NCI-H69 (cell line): ENCODE results near the gene BTBD16.
A peak's percentile ranks its signal among the peaks of the same experiment; 100 is the strongest.

Experiments
- DNase-seq: peaks from one replicate; lab custom pipeline; 2025; lab: John Stamatoyannopoulos, UW

Gene BTBD16

DNA sequence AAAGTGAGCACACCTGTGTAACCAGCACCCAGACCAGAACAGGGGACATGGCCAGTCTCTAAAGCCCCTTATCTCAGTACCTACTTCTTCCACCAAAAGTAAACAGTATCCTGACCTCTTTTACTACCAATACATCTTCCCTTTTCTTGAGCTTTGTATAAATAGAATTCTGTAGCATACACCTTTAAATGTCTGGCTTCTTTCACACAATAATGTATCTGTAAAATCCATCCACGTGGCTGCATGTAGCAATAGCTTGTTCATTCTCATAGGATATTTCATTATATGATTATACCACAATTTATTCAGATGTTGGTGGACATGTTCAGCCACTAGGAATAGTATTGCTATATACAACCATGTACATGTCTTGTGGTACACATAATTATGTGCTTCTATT, 40.6 kb downstream of the BTBD16 start:
- no peak for DNase-seq

GRCh38 chr10:122316224-122316884, 45.3 kb downstream of the BTBD16 start:
- DNase-seq = no peak

DNA sequence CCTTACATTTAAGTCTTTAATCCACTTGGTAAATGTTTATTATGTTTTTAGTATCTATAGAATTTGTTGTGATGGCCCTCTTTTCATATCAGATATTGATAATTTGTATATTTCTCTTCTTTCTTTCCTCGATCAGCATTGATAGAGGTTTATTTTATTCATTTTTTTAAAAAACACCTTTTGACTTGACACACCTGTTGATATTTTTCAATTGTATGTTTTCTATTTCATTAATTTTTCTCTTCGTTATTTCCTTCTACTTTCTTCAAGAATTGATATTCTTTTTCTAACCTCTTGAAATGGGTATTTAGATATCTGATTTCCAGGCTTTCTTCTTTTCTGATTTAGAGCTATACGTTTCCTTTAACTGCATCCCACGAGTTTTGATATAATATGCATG, 50.9 kb downstream of the BTBD16 start:
- no peak for DNase-seq

DNA sequence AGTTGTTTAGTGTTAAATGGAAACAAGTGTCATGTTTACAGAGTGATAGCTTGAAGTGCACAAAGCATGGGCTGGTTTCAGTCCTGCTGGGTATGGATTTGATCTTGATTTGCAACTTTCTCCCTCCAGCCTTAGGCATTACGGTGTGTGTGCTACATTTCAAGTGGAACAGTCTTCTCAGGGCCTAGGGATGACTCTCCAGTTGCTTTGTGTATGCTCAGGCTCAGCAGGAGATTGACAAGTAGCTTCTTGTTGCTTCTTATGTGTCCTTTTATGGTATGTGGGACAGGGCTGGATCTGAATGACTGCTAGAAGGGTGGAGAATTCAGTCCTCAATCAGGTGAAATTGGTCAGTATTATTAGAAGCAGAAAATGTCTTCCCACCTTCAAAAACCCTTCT, 52.1 kb downstream of the BTBD16 start:
- no peak for DNase-seq

DNA sequence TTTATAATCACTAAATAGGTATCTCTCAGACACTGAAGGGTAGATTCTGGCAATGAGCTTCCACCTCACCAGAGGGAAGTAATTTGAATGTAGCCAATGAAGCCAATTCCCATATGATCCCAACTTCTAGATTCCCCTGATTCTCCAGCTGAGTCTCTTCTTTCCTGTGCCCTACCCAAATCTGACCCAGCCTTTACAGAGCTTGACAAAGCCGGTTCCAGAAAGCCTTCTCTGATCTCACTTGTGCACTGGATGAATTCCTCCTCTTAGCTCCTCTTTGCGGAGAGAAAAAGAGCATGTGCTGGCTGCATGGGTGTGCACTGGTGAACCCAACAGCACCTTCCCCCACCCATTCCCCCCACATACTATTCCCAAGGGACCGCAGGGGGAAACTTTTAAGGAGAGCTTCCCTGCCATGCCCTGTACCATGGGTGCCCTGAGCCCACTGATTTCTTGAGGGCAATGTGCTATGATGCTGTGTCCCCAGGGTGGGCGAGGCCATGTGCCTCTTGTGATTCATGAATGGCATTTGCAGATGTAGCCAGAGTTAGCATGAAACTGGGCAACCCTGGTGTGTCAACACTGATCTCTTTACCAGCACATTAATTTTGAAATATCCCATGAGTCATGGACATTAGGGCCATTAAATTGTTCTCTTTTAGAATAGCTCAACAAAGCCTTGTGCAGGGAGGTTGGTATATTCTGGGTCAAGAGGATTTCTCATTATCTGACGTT, 53.0 kb downstream of the BTBD16 start:
- DNase-seq = no peak

DNA sequence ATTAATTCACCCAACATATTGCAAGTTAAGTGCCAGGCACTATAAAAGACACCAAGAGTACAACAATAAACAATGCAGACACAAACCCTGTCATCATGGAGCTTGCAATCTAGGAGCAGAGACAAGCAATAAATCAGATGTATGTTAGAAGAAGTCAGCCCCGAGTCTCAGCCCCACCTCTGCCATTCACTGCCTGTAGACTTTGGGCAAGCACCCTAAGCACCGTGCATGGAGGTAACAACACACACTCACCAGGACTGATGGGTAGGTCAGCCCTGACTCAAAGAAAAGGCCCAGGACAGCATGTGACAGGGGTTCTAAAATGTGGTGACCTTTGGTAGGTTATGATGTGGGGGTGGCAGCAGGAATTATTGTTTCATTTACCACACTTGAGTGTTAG, 54.1 kb downstream of the BTBD16 start:
- DNase-seq = no peak

DNA sequence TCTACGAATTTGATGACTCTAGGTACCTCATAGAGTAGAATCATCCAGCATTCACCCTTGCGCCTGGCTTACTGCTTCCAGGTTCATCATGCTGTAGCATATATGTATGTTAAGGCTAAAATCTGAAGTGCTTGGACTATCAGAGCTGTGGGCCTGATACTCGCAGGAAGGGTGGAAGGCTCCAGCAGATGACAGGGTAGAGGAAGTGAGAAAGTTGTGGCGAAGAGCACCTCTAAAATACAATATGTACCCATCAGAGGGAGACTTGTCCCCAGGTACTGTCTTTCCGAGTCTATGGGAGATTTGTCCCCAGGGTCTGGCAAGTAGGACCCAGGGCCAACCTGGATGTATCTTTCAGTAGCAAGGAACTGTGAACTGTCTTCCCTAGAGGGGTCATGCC, 55.3 kb downstream of the BTBD16 start:
- DNase-seq = no peak

DNA sequence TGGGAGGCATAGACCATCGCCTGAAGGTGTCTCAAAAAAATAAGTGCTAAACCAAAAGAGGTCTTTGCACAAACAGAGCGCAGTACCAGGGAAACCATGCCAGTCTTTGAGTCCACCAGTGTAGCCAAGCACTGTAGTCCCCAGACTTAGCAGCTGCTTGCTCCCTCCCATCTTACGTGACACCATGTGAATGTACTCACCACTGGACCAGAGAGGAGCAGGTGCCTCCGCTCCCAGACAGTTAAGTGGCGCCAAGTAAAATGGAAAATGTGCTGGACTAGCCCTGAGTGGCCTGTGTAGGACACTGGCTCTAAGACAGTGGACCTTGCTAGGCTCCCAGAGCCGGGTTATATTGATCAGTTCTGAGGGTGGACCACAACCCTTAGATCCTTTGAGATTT, 55.7 kb downstream of the BTBD16 start:
- DNase-seq = no peak

GRCh38 chr10:122327237-122328206, 56.4 kb downstream of the BTBD16 start:
- no peak for DNase-seq

GRCh38 chr10:122328676-122329075, 57.6 kb downstream of the BTBD16 start:
- DNase-seq = no peak

DNA sequence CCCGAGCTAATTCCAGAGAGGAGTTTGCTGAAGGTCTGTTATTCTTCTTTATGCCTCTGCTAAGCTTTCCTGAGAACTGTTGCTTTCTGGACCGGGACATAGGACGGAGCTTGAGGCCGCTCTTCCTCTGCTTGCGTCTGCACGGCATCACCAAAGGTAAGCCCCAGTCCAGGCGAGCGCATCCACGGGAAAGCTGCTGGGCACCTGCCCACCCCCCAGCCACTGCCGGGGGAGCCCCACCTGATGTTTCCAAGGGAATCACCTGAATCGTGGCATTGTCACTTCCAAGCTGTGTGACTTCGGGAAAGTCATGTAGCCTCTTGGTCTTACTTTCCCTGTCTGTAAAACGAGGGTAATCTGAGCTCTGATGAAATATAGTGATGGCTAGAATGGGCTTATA, 58.3 kb downstream of the BTBD16 start:
- no peak for DNase-seq

- DNase-seq = no peak
These were observed 60.0 kb downstream of the BTBD16 start for GRCh38 chr10:122331100-122331499.

- DNase-seq = no peak
These were observed 60.7 kb downstream of the BTBD16 start for GRCh38 chr10:122331615-122332446.

DNA sequence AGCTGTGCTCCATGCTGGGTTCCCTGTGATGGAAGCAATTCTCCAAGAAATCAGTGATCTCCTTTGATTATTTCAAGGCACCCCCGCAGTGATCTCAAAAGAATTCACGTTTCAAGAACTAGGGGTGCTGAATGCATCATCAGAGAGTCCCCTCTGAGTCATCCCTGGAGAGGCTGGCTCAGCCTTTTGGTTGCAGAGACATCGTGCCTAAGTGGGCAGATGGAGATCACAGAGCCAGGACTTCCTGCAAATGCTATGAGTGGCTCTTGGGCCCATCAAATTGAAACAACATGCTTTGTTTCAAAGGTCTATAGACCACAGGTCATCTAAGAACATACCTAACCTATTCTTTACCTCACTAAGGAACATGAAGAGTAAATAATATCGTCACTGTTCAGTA, 61.9 kb downstream of the BTBD16 start:
- DNase-seq = no peak

- DNase-seq = no peak
These were observed 65.2 kb downstream of the BTBD16 start for GRCh38 chr10:122336332-122336731.

GRCh38 chr10:122336961-122337360, 65.9 kb downstream of the BTBD16 start:
- no peak for DNase-seq

- no peak for DNase-seq
These were observed 67.7 kb downstream of the BTBD16 start for GRCh38 chr10:122338609-122339441.

DNA sequence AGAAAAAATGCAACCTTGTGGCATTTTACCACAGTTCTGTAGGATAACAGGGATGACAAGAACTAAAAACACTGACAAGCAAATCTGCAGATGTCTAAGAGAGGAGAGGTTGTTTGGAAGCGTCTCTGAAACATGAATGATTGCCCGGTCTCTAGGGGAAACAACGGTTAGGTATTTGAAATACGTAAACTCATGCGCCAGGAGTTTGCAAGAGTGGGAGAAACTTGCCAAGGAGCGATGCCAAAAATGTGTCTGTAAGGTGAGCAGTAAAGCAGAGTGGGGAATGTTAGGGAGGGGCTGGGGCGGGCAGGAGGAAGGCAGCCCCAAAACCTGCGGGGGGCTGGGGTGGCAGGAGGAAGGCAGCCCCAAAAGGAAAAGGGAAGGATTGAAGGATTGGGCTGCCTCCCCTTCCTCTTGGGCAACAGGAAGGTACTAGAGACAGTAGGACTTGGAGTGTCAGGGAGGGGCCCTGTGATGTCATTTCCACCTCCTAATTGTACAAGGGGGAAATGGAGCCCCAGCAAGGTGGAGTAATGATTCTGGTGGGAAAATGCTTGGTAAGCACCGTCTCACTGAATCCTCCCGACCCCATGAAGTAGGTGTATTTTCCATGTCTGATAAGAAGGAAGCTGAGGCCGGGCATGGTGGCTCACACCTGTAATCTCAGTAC, 70.2 kb downstream of the BTBD16 start:
- no peak for DNase-seq

GRCh38 chr10:122342293-122343134, 71.4 kb downstream of the BTBD16 start:
- peak; percentile 51 for DNase-seq
